Karpas-422 (cell line): ENCODE results near the gene GAS6. TPM values are rescaled to one million over a fixed set of nuclear protein-coding genes. Genes with fewer than 3 reads are reported as not detected.
A peak's percentile ranks its signal among the peaks of the same experiment; 100 is the strongest.
"Not testable (repeated sequence)": the region's sequence is repeated elsewhere in the genome, so short reads cannot be mapped to it uniquely, and the experiment has no call there.

ENCODE experiments used
- DNase-seq: peaks from one replicate; pipeline ENCODE4 v3.0.0-alpha.2; 2015
- H2AFZ ChIP-seq: fragments of 200-600 bp; sonication (generic); 2 replicates; pipeline ENCODE4 v1.6.1; 2014; ENCODE audit warnings: antibody characterized with exemption, low read length, mixed read lengths
- H3K27ac ChIP-seq: fragments of 200-600 bp; sonication (generic); 2 replicates; pipeline ENCODE4 v1.5.1; 2014; ENCODE audit warnings: mild to moderate bottlenecking, low read length, moderate library complexity
- H3K27me3 ChIP-seq: fragments of 200-600 bp; sonication (generic); 2 replicates; pipeline ENCODE4 v1.6.1; 2014; ENCODE audit warnings: low read length, mixed read lengths
- H3K36me3 ChIP-seq: fragments of 200-600 bp; sonication (generic); 2 replicates; pipeline ENCODE4 v1.6.1; 2014; ENCODE audit warnings: low read length, mixed read lengths; ENCODE audit not compliant: insufficient read depth
- H3K4me1 ChIP-seq: fragments of 200-600 bp; sonication (generic); 2 replicates; pipeline ENCODE4 v1.6.1; 2014; ENCODE audit warnings: mild to moderate bottlenecking, low read length, mixed read lengths
- H3K4me2 ChIP-seq: fragments of 200-600 bp; sonication (generic); 2 replicates; pipeline ENCODE4 v1.6.1; 2014; ENCODE audit warnings: low read length, low read depth, mild to moderate bottlenecking; ENCODE audit not compliant: poor library complexity, severe bottlenecking
- H3K4me3 ChIP-seq: fragments of 200-600 bp; sonication (generic); 2 replicates; pipeline ENCODE4 v1.5.1; 2014; ENCODE audit warnings: mild to moderate bottlenecking, antibody characterized with exemption, low read length, mixed read lengths
- H3K79me2 ChIP-seq: fragments of 200-600 bp; sonication (generic); 2 replicates; pipeline ENCODE4 v1.6.1; 2014; ENCODE audit warnings: mild to moderate bottlenecking, low read length, mixed read lengths
- H3K9ac ChIP-seq: fragments of 200-600 bp; sonication (generic); 2 replicates; pipeline ENCODE4 v1.6.0; 2014; ENCODE audit warnings: low read length
- H3K9me2 ChIP-seq: fragments of 200-600 bp; sonication (generic), shearing (Covaris generic); replicated peaks from 2 replicates; pipeline ENCODE4 v1.6.0; 2014; ENCODE audit warnings: mild to moderate bottlenecking, low read length, moderate library complexity; ENCODE audit not compliant: insufficient read depth
- H3K9me3 ChIP-seq: fragments of 300-700, 200-600 bp; sonication (generic); 2 replicates; pipeline ENCODE4 v1.6.1; 2014; ENCODE audit warnings: low read length, mixed read lengths
- H4K20me1 ChIP-seq: fragments of 200-600 bp; sonication (generic); 2 replicates; pipeline ENCODE4 v1.6.1; 2014; ENCODE audit warnings: mild to moderate bottlenecking, antibody characterized with exemption, low read length, low read depth; ENCODE audit not compliant: insufficient read depth
- total RNA-seq: library from RNA; depleted of rRNA; stranded (reverse); fragments of >200 nt; shearing (Covaris generic); gene quantifications from 2 replicates; pipeline ENCODE4 v1.2.3, GENCODE V29; 2014; ENCODE audit warnings: low replicate concordance; rRNA removed

The GAS6 gene
- total RNA-seq, result not detected in 2 replicates

GRCh38 chr13:113863524-113864272 lies at the start of gene GAS6:
Gene GAS6 (minus strand): TSS chr13:113864076. CDS start chr13:113863920, 156 bp downstream.
- H3K9ac ChIP-seq, result no peak within 1 kb of the TSS
- no peaks in the 10 kb centered on the region for H3K4me1 ChIP-seq
- no peaks in the 10 kb centered on the region for H3K27me3 ChIP-seq
- H4K20me1 ChIP-seq, result no peaks in the 10 kb centered on the region
- H3K9me2 ChIP-seq, result no peaks in the 10 kb centered on the region
- DNase-seq, result no peak
- no peak within 1 kb of the TSS for H3K4me2 ChIP-seq
- H3K4me3 ChIP-seq, result no peak within 1 kb of the TSS
- H2AFZ ChIP-seq, result no peak within 1 kb of the TSS
- H3K36me3 ChIP-seq, result no peaks in the 10 kb centered on the region
- H3K9me3 ChIP-seq, result 0 out of 2 replicates have a peak, but pooled peaks cover 3% of the 10 kb centered on the region
- H3K79me2 ChIP-seq, result no peaks in the 10 kb centered on the region
- no peak within 1 kb of the TSS for H3K27ac ChIP-seq

GRCh38 chr13:113913408-113913807 lies 49.5 kb upstream of the GAS6 start:
- not testable (repeated sequence) for H3K9me3 ChIP-seq, H4K20me1 ChIP-seq, H3K27ac ChIP-seq, H3K36me3 ChIP-seq, H3K27me3 ChIP-seq, H3K79me2 ChIP-seq, H3K4me2 ChIP-seq, H3K9ac ChIP-seq, H2AFZ ChIP-seq, H3K4me1 ChIP-seq, DNase-seq, H3K4me3 ChIP-seq, H3K9me2 ChIP-seq

- no peak overlapping the region for H3K27ac ChIP-seq
- H3K9me2 ChIP-seq, result no peaks in the 10 kb centered on the region
- H3K27me3 ChIP-seq, result no peaks in the 10 kb centered on the region
- H3K9me3 ChIP-seq, result no peaks in the 10 kb centered on the region
- no peaks in the 10 kb centered on the region for H3K79me2 ChIP-seq
- no peak overlapping the region for H3K4me2 ChIP-seq
- H3K36me3 ChIP-seq, result no peaks in the 10 kb centered on the region
- no peak overlapping the region for H3K4me3 ChIP-seq
- no peaks in the 10 kb centered on the region for H4K20me1 ChIP-seq
- H2AFZ ChIP-seq, result no peak overlapping the region
- DNase-seq, result no peak
- H3K9ac ChIP-seq, result no peak overlapping the region
- peaks cover 4% of the 10 kb centered on the region for H3K4me1 ChIP-seq
Measured at GRCh38 chr13:113912596-113912995, 48.7 kb upstream of the GAS6 start.

- no peak overlapping the region for H3K9ac ChIP-seq
- H3K4me2 ChIP-seq, result no peak overlapping the region
- H3K4me3 ChIP-seq, result no peak overlapping the region
- no peaks in the 10 kb centered on the region for H3K9me3 ChIP-seq
- H3K27ac ChIP-seq, result no peak overlapping the region
- no peak for DNase-seq
- H3K9me2 ChIP-seq, result no peaks in the 10 kb centered on the region
- no peaks in the 10 kb centered on the region for H3K79me2 ChIP-seq
- no peaks in the 10 kb centered on the region for H3K36me3 ChIP-seq
- H3K27me3 ChIP-seq, result no peaks in the 10 kb centered on the region
- H4K20me1 ChIP-seq, result no peaks in the 10 kb centered on the region
- H2AFZ ChIP-seq, result no peak overlapping the region
- H3K4me1 ChIP-seq, result peaks cover 4% of the 10 kb centered on the region
Measured at GRCh38 chr13:113907635-113908617, 44.0 kb upstream of the GAS6 start.

GRCh38 chr13:113906571-113906970 lies 42.7 kb upstream of the GAS6 start:
- no peaks in the 10 kb centered on the region for H3K79me2 ChIP-seq
- H3K9ac ChIP-seq, result no peak overlapping the region
- H3K4me1 ChIP-seq, result peaks cover 4% of the 10 kb centered on the region
- no peaks in the 10 kb centered on the region for H3K36me3 ChIP-seq
- H4K20me1 ChIP-seq, result no peaks in the 10 kb centered on the region
- no peaks in the 10 kb centered on the region for H3K27me3 ChIP-seq
- H2AFZ ChIP-seq, result no peak overlapping the region
- H3K9me2 ChIP-seq, result no peaks in the 10 kb centered on the region
- H3K4me3 ChIP-seq, result no peak overlapping the region
- DNase-seq, result no peak
- no peak overlapping the region for H3K4me2 ChIP-seq
- H3K9me3 ChIP-seq, result no peaks in the 10 kb centered on the region
- H3K27ac ChIP-seq, result no peak overlapping the region

- Histone ChIP-seq H4K20me1 (no peaks in the 10 kb centered on the region), H3K27ac (no peak overlapping the region), H3K4me3 (no peak overlapping the region), H3K4me1 (peaks cover 4% of the 10 kb centered on the region), H3K9me3 (no peaks in the 10 kb centered on the region), H3K4me2 (no peak overlapping the region), H3K27me3 (no peaks in the 10 kb centered on the region), H3K9ac (no peak overlapping the region), H3K9me2 (no peaks in the 10 kb centered on the region), H3K79me2 (no peaks in the 10 kb centered on the region), H2AFZ (no peak overlapping the region), H3K36me3 (no peaks in the 10 kb centered on the region)
- DNase-seq, result no peak
Measured at GRCh38 chr13:113905942-113906341, 42.1 kb upstream of the GAS6 start.

- Histone ChIP-seq H4K20me1 (no peaks in the 10 kb centered on the region), H2AFZ (no peak overlapping the region), H3K9me3 (no peaks in the 10 kb centered on the region), H3K4me1 (peaks cover 4% of the 10 kb centered on the region), H3K4me3 (no peak overlapping the region), H3K27me3 (no peaks in the 10 kb centered on the region), H3K79me2 (no peaks in the 10 kb centered on the region), H3K36me3 (no peaks in the 10 kb centered on the region), H3K4me2 (no peak overlapping the region), H3K9ac (no peak overlapping the region), H3K9me2 (no peaks in the 10 kb centered on the region), H3K27ac (no peak overlapping the region)
- DNase-seq, result no peak
Measured at GRCh38 chr13:113905018-113905417, 41.1 kb upstream of the GAS6 start.

- peak; percentile 74 for DNase-seq
Measured at GRCh38 chr13:113904411-113904810, 40.5 kb upstream of the GAS6 start.

More at GRCh38 chr13:113904411-113904810, 40.5 kb upstream of the GAS6 start:
- no peak overlapping the region for H3K9ac ChIP-seq
- H3K4me3 ChIP-seq, result no peak overlapping the region
- H3K36me3 ChIP-seq, result no peaks in the 10 kb centered on the region
- no peaks in the 10 kb centered on the region for H3K9me3 ChIP-seq
- no peaks in the 10 kb centered on the region for H4K20me1 ChIP-seq
- no peak overlapping the region for H3K4me2 ChIP-seq
- H3K9me2 ChIP-seq, result no peaks in the 10 kb centered on the region
- no peaks in the 10 kb centered on the region for H3K79me2 ChIP-seq
- no peaks in the 10 kb centered on the region for H3K27me3 ChIP-seq
- no peak overlapping the region for H2AFZ ChIP-seq
- no peak overlapping the region for H3K27ac ChIP-seq
- H3K4me1 ChIP-seq, result peaks cover 4% of the 10 kb centered on the region
